HG03064 (cell line): ENCODE results near the gene HOOK2.
A peak's percentile ranks its signal among the peaks of the same experiment; 100 is the strongest.

Experiments used
- ATAC-seq: cut with Tn5 transposase; IDR thresholded peaks from one replicate; pipeline ENCODE4 v1.9.1; 2021; ENCODE audit warnings: low read depth; ENCODE audit not compliant: unreplicated experiment

HOOK2 gene

GRCh38 chr19:12794196-12794941, 19.0 kb upstream of the HOOK2 start:
- no peak for ATAC-seq

- no peak for ATAC-seq
Observed at GRCh38 chr19:12793290-12794195, 18.2 kb upstream of the HOOK2 start.

GRCh38 chr19:12792853-12793289, 17.5 kb upstream of the HOOK2 start:
- no peak for ATAC-seq

- ATAC-seq, result no peak
Observed at GRCh38 chr19:12792051-12792852, 16.9 kb upstream of the HOOK2 start.

- no peak for ATAC-seq
Observed at GRCh38 chr19:12791345-12792050, 16.1 kb upstream of the HOOK2 start, which contains the start of gene JUNB. TSS of gene JUNB (plus strand) at chr19:12791486. CDS start at chr19:12791772, 286 bp downstream.

GRCh38 chr19:12790628-12791344, 15.4 kb upstream of the HOOK2 start:
- no peak for ATAC-seq

GRCh38 chr19:12789904-12790619, 14.7 kb upstream of the HOOK2 start:
- ATAC-seq, result peak; percentile 46

GRCh38 chr19:12789098-12789903, 13.9 kb upstream of the HOOK2 start:
- no peak for ATAC-seq

- ATAC-seq, result no peak
Observed at GRCh38 chr19:12788682-12789097, 13.3 kb upstream of the HOOK2 start.

GRCh38 chr19:12788042-12788681, 12.8 kb upstream of the HOOK2 start:
- ATAC-seq, result no peak

- ATAC-seq, result no peak
Observed at GRCh38 chr19:12787458-12787857, 12.1 kb upstream of the HOOK2 start.

GRCh38 chr19:12786952-12787351, 11.6 kb upstream of the HOOK2 start:
- ATAC-seq, result no peak

GRCh38 chr19:12786141-12786870, 11.0 kb upstream of the HOOK2 start:
- no peak for ATAC-seq

- ATAC-seq, result no peak
Observed at GRCh38 chr19:12785431-12786031, 10.2 kb upstream of the HOOK2 start.

GRCh38 chr19:12784871-12785430, 9.6 kb upstream of the HOOK2 start:
- no peak for ATAC-seq

GRCh38 chr19:12784394-12784870, 9.1 kb upstream of the HOOK2 start:
- no peak for ATAC-seq
